Skin epidermis (tissue), 12 donors: ENCODE results near the gene DNAJB8.

Source experiments
- H3K27ac ChIP-seq, 21 experiments: fragments of 200-600 bp; sonication (generic) in 11 of 21; one replicate each; pipeline ENCODE4 v1.5.0; 2020; ENCODE audit warnings: mild to moderate bottlenecking in 3 of 21, inconsistent platforms in 2 of 21, moderate library complexity in 2 of 21
- H3K4me3 ChIP-seq, 7 experiments: fragments of 200-600 bp; sonication (generic) in 2 of 7; one replicate each; pipeline ENCODE4 v1.5.0; 2020; ENCODE audit warnings: inconsistent platforms in 2 of 7, mild to moderate bottlenecking in 2 of 7, moderate library complexity in 1 of 7

Gene DNAJB8

DNA sequence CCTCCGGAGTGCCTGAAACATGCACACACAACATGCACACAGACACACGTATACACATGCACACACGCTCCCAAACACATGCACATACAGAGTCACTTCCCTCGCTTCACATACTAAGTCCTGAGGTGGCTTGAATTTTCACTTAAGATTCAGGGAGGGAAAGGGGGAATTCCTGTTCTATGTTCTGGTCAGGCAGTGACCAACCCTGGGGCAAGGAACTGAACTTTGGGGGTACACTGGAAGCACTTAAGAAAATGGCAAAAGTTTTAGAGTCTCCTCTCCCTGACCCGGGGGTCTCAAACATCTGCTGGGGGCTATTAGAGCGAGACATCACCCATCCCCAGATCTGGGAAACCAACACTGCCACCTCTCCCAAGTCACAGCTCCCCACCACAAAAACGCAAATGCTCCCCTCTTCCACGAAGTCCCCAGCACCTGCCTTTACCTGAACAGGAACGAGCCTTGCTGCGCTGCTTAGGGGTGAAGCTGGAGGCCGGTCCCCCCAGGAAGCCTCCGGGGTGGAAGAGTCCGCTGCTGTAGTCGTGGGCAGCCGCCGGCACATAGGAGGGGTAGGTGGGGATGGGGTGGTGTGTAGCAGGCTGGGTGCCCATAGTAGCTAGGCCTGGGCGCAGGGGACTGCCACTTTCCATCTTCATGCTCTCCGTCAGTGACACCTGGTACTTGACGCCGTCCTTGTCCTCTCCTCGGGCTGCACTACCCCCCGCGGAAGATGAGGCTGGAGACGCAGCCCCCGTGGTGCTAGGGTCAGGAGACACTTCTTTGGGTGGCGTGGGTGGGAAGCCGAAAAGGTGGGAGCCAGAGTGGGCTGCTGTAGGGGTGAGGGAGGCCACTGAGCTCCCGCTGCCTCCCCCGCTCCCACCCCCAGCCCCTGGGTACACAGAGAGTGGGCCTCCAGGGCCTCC is 18.9 kb upstream of the DNAJB8 start:
- peak overlapping the region in 2 of 7 experiments; percentile 8 to 47 for H3K4me3 ChIP-seq
- peak overlapping the region in 4 of 21 experiments; percentile 14 to 68 (median 54) for H3K27ac ChIP-seq

DNA sequence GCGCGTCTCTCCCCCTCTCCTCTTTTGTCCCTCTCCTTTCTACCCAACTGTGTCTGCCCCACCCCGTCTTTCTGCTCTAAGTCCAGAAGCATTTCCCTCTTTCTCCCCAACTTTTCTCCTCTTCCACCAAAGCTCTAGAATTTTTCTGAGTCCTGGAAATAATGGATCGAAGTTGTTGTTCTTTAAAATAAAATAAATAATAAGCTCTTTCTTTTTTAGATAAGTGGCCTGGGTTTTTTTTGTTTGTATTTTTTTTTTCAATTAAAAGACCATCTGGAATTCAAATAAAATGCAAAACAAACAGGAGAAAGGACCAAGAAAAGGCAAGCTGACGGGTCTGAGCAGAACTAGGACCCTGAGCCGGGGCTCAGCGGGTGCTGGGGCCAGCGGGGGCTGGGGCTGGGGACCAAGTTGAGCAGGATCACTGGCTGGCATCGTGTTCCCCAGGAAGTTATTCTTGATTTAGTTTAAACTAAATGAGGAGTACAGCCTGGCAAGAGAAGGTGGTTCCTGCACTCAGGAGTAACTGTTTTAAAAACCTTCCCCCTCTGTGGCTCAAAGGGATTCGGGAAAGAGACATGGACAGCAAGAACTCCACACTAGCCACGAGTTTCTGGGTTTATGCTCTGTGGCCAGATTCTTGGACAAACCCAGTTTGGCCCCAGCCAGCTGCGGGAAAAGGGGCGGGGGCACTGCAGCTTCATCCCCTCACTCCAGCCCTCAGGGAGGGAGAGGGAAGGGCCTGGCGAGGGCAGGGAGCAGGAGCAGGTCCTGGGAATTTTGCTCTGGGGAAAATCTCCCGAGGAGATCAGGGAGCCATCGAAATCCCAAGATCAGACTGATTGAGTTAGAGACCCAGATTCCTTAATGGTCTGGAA is 18.0 kb upstream of the DNAJB8 start:
- peak overlapping the region in 8 of 21 experiments; percentile 14 to 75 (median 42) for H3K27ac ChIP-seq
- H3K4me3 ChIP-seq, result no peak overlapping the region

DNA sequence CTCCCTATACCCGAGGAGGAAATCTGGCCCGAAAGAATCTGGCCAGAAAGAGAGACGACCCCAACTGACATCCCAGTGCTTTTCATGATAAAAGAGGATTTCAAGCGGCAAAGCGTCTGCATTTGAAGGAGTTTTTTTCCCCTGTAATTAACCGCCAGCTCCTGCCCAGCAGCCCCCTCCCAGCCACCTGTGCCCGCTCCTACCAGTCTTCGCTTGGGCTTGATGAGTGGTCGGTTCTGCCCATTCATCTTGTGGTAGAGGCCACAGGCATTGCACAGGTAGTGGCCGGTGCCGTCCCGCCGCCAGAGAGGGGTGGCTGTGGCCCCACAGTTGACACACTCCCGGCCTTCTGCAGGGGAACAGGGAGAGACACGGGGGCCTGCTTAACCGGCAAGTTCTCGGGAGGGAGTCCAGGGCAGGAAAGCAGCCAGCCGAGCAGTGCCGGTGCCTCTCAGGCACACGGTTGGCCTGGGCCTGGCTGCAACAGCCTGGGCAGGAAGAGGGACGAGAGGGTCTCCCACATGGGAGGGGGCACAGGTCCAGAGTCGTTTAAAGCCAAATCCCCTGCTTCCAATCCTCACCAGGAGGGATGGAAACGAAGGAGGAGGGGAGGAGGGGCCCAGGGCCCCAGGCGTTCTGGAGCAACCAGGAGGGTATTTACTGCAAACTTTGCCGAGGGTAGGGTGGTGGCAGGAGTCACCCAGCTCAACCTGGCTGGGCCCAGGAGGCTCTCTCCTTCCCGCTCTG is 17.1 kb upstream of the DNAJB8 start:
- peak overlapping the region in 1 of 7 experiments; percentile 2 for H3K4me3 ChIP-seq
- H3K27ac ChIP-seq, result peak overlapping the region in 15 of 21 experiments; percentile 3 to 75 (median 44)

DNA sequence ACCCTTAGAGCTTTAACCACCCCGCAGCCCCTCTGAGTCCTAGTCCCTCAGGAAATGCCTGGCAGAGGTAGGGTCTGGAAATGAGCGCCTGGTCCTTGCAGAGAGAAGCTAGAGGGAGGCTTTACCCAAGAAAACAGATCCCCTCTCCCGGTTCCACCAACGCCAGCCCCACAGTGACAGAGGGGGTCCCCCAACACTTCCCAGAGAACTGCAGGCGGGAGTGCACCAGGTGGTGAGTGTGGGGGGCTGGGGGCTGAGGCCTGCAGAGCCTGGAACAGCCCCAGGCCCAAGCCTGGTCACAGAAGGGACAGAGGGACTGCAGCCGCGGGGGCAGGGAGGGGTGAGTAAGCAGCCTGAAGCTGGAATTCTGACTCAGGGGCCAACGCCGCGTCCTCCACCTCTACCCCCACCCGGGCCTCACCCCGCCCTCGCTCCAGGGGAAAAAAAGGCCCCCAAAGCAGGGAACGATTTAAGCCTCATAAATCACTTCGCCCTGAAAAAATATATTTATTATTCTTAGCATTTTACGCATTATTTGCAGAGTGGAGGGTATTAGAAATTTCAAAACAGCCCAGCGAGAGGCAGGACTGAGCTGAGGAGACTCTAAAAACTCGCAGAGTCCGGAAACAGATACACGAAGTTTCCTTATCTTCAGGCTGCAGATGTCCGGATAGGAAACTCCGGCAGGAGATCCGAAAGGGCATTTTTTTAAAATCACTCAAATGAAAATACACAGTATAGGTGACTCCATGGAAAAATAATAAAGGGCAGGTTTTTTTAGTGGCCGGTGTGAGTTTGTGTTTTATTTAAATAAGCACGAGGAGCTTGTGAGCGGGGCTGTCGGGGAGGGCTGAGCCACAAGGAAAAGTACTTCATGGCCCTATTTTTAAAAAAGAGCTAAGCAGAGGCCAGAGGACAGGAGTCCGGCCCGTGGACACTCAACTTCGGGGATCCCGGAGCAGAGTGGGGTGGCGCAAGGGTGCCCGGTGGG is 16.3 kb upstream of the DNAJB8 start:
- peak overlapping the region in 11 of 21 experiments; percentile 3 to 75 (median 47) for H3K27ac ChIP-seq
- peak overlapping the region in 1 of 7 experiments; percentile 2 for H3K4me3 ChIP-seq

DNA sequence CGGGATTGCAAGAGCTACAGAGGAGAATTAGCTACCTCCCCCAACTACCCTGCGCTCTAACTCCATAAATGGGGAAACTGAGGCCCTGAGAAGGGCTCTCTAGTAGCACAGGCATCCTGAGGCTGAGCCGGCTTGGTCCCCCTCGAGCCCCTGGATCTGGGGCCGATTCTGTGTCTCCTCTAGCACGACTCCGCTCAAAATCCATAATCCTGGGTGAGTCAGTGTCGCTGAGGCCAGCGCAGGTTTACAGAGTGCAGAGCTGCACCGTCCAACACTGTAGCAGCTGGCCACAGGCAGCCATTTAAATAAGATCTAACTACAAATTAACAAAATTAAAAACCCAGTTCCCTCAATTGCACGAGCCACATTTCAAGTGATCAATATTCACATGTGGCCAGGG is 15.5 kb upstream of the DNAJB8 start:
- no peak overlapping the region for H3K4me3 ChIP-seq
- H3K27ac ChIP-seq, result peak overlapping the region in 3 of 21 experiments; percentile 9 to 66 (median 51)

DNA sequence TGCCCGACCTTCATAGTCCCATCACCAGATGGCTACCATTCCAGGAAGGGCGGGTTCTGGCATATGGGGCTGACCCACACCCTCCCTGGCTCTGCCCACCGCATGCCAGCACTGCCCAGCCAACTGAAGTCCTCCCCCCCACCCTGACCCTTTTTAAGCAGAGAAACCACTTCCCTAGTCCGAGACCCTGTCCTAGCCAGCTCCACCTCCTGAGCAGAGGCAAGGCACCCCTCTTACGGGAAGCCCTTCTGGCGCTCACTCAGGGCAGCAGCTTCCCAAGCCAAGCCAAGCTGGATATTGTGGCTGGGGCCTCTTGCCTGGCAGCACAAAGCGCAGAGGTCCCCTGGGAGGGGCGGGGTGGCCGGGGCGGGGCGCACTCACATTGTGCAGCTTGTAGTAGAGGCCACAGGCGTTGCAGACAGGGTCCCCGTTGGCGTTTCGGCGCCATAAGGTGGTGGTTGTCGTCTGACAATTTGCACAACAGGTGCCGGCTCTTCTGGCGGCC is 14.8 kb upstream of the DNAJB8 start:
- Histone ChIP-seq H3K4me3 (no peak overlapping the region), H3K27ac (no peak overlapping the region)

DNA sequence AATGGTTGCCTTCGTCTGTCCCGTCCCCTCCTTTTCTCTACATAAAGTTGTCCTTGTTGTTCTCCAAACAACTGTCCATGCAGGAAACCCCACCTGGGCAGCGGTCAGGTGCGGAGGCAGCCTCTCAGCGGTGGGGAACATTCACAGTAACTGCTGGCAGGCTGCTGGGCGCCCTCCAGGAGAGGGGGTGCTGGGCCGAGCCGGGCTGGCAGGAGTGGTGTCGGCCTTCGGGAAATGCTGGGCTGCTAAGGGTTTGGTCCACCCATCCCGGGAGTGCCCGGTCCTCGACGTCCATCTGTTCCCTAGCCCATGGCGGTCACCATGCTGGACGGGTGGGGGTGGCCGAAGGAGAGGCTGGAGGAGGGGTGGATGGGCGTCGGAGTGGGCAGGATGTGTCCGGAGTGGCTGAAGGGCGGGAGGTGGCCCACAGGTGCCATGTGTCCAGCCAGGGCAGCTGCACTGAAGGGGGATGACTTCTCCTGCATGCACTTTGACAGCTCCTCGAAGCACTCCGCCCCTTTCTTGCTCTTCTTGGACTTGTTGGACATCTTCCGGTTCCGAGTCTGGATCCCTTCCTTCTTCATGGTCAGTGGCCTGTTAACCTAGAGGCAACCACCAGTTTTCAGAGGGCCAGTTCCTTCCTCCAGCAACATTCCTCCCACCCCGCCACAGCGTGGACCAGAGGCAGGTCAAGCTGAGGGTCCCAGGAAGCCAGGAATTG is 14.2 kb upstream of the DNAJB8 start:
- H3K4me3 ChIP-seq, result no peak overlapping the region
- no peak overlapping the region for H3K27ac ChIP-seq

DNA sequence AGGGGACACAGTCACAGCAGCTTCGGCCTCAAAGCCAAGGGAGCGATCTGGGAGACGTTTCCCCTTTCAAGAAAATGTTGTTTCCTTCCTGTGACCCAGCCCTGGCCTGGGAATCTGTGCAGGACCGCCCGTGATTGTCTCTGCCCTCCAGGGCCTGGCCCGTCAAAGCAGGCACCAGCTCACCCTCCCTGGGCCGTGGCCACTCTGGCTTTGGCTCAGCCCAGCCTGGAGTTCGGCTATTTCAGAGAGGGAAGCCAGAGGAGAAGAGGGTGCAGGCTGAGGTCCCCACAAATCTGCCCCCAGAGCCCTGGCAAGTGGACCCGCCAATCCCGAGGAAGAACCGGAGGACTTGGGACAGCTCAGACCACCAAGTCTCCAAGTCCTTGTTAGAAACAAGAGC is 13.6 kb upstream of the DNAJB8 start:
- no peak overlapping the region for H3K27ac ChIP-seq

DNA sequence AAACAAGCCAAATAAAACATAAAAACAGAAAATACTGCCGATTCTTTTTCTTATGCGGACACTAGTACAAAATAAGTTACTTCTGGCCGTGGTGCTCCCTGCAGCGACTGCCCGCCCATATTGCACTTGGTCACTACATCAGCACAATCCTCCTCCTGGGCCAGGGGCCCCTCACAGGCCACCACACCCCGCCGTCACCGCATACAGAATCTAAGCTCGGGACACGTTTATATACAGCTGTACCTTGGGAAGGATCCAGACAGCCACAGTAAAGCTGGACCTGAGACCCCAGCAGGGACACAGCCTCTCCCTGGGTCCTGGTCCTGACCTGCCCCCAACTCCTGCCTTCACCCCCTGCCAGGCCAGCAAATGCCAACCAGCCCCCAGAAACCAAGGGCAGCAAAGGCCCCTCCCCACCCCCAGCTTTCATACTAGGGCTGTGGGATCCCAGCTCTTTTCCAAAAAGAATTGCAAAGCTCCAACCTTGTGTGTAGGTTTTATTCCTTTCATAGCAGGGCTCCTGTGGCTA is 12.9 kb upstream of the DNAJB8 start:
- Histone ChIP-seq H3K4me3 (no peak overlapping the region), H3K27ac (no peak overlapping the region)

More for the DNA sequence above, 13.6 kb upstream of the DNAJB8 start:
- H3K4me3 ChIP-seq, result no peak overlapping the region

DNA sequence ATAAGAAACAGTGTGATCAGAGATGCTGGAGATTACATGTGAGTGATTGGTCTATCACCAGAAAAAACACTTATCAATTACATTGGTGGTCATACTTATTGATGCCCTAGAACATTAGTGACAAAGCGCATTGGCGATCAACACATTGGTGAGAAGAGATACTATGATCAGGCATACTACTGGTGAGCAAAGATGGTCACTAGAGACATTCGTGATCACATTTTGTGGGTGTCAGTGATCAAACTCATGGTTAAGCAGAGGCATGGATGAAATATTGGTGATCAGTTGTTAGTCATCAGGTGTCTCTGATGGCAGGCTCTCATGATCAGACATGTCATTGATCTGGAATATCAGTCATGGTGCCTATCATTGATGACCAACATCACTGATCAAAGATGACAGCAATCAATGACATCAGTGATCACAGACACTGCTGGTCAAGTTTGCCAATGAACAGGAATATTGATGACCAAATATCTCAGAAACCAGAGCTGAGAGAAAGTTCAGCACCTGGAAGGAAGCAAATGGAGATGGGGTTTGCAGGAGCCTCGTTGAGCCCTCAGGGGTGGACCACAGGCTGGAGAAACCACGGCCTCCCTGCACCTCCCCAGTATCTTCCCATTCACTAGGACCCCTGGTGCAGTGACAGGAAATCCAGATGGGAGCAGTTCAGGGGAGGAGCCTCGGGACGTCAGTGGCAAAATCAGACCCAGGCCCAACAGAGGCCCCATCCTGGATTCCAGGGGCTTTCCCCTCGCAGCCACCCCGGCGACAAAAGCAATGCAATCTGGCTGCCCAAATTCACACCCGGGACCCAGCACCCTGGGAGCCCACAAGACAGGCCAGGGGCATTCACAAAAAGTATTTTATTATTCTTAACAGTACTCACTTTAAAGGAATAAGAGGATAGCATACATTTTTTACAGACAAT is 12.2 kb upstream of the DNAJB8 start:
- no peak overlapping the region for H3K4me3 ChIP-seq
- H3K27ac ChIP-seq, result no peak overlapping the region

DNA sequence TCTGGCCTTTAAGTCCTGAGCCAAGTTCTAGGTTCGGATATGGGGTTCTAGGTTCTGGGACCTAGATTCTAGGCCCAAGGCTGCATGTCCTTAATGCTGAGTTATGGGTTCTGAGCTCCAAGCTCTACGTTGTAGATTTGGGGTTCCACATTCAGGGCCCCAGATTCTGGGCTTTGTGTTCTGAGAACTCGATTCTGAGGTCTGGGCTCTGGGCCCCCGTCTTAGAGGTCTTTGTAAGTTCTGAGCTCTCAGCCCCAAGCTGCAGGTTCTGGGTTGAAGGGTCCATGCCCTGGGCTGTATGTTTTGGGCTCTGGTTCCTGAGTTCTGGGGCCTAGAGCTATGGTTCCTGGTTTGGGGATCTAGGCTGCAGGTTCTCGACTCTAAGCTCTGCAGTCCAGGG is 10.0 kb upstream of the DNAJB8 start:
- no peak overlapping the region for H3K27ac ChIP-seq
- H3K4me3 ChIP-seq, result no peak overlapping the region

DNA sequence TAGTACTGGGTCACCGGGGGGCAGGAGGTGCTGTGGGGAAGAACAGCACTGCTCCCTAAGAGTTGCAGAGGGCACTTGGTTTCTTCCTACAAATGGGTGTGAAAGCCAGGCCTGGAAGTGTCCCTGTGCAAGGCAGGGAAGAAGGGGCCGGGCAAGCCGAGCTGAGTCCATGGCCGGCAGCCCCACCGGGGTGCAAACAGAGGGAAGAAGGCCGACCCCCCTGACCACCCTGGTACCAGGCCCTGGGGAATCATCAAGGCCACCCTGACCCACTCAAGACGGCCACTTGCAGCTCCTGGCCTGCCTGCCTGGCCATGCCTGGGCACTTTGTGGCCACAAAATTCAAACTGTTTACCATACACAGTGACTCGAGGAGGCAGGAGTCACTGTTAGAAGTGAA is 8.7 kb upstream of the DNAJB8 start:
- H3K27ac ChIP-seq, result no peak overlapping the region
- H3K4me3 ChIP-seq, result no peak overlapping the region

DNA sequence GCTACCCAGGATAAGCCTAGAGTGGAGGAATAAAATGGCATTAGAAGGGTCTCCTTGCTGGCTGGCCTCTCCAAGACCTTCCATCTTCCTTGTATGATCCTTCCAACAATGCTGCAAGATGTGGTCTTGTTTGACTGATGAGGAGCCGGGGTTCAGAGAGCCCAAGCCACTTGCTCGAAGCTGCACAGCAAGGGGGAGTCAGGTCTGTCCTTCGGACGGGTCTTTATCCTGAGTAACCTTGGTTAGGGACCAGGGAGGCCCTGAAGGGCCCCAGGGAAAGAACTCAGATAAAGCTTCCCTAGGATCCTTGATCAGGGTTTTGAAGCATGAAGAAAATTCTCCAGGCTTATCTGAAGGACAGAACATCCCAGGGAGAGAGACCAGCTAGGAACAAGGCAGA is 7.0 kb upstream of the DNAJB8 start:
- Histone ChIP-seq H3K27ac (no peak overlapping the region), H3K4me3 (no peak overlapping the region)

DNA sequence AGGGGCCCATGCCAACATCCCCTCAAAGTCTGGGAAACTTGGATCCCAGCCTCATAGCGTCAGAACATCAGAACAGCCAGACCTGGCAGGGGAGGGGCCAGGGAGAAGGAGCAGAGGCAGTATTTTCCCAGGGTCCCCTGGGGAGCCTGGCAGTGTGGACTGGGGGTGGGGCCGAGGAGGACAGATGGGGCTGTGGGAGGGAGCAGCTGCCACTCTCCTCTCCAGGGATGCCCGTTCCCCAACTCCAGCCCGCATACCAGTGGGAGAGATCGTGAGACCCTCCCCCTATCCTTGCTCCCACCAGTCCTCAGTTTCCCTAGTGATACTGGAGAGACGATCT is 6.5 kb upstream of the DNAJB8 start:
- Histone ChIP-seq H3K27ac (no peak overlapping the region), H3K4me3 (no peak overlapping the region)

DNA sequence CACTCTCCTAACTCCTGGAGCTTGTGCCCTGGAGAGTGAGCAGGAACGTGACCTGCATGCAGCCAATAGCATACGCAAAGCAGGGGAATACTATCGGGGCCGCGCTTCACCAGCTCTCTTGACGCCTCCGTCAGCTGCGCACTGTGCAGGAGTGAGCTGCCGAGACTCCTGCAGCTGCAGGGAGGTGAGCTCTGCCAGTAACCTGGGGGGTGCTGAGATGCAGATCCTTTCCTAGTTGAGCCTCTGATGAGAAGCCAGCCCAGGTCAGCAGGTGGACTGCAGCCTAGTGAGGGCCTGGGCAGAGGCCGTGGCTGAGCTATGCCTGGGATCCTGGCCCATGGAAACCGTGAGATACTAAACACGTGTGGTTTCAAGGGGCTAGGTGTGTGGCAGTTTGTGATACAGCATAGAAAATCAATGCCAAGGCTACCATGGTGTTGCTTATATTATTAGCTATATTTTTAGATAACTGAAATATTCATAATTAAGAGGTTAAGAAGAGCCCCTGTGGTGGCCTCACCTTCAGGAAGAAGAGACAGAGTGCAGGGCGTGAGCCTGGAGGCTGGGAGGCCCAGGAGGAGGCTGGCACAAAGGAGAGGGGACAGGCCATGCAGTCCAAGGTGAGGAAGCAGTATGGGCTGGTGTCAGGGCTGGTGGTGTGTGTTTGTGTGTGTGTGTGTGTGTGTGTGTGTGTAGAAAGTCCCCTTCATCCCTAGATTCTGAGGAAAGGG is 5.9 kb upstream of the DNAJB8 start:
- Histone ChIP-seq H3K4me3 (no peak overlapping the region), H3K27ac (no peak overlapping the region)

DNA sequence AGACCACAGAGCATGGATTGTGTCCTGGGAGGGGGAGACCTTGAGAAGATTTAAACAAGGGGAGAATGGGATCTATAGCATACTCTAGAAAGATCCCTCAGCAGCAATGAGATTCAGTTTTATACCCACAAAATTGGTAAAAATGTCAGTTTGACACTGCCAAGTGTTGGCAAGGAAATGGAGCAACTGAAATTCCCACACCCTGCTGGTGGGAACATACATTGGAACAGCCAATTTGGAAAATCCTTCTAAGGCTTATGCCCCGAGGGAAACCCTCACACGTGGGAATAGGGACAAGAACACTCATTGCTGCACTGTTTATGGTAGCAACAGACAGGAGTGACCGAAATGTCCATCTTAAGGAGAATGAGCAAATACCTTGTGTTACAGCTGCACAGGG is 5.0 kb upstream of the DNAJB8 start:
- Histone ChIP-seq H3K4me3 (no peak overlapping the region), H3K27ac (no peak overlapping the region)
